ENCODE measurements around the gene TMA7. TPM values are rescaled to one million over a fixed set of nuclear protein-coding genes. Genes with fewer than 3 reads are reported as not detected.

TMA7 gene
- total and polyA plus RNA-seq, 9 of the 15 experiments (the other 6 are each of a cell fraction or from before 2014, with no cell fraction given): 209 to 1,003 (median 486) TPM

DNA sequence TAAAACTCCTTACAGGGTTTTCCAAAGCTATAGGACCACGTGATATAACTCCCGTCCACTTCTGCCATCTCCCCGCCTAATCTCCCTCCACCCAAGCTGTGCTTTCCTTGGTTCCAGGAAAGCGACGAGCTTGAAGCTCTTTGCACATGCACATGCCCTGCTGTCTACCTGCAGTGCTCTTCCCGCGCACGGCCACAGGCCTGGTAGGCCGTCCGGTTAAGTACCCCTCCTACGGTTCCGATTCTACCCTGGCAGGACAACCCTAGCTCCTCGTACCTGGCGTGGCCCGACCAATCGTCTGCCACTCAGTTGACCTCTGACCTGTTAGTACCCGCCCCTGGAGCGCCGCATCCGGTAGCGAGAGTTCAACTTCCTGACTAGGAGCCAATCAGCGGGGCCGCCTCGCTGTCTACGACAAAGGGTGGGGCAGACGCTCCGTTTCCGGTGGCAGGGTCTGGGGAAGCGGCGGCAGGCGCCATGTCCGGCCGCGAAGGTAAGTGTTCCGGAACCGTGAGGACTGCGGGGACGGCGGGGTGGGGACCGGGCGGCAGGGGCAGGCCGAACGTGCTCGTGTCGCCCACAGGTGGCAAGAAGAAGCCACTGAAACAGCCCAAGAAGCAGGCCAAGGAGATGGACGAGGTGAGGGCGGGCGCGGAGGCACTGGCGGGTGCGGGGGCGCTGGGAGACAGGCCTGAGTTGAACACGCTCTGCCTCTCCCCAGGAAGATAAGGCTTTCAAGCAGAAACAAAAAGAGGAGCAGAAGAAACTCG lies at the start of gene TMA7, which contains the start of gene CCDC51 (continued):
- TF ChIP-seq, protein P1, sequence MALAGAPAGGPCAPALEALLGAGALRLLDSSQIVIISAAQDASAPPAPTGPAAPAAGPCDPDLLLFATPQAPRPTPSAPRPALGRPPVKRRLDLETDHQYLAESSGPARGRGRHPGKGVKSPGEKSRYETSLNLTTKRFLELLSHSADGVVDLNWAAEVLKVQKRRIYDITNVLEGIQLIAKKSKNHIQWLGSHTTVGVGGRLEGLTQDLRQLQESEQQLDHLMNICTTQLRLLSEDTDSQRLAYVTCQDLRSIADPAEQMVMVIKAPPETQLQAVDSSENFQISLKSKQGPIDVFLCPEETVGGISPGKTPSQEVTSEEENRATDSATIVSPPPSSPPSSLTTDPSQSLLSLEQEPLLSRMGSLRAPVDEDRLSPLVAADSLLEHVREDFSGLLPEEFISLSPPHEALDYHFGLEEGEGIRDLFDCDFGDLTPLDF (CRISPR knock-in tag; IDR thresholded peaks at IDR 0.05): no peak
- TF ChIP-seq FOXA1 (IDR thresholded peaks at IDR 0.05; ENCODE audit: borderline replicate concordance) (no peak), TAF9B (IDR thresholded peaks at IDR 0.05; ENCODE audit: partially characterized antibody) (peak; percentile 43), CTCF (IDR thresholded peaks at IDR 0.05 in 2 of 3, conservative IDR thresholded peaks at IDR 0.05 in 1 of 3; ENCODE audit: insufficient read depth in 2 of 3, low read depth in 1 of 3, low read length in 3 of 3) (no peak), SIX5 (IDR thresholded peaks at IDR 0.05; ENCODE audit: borderline replicate concordance in 1 of 2, insufficient read depth in 1 of 2, low read depth in 1 of 2, low read length in 2 of 2) (no peak), SMAD3 (CRISPR knock-in tag; conservative IDR thresholded peaks at IDR 0.05) (no peak), FOXK2 (conservative IDR thresholded peaks at IDR 0.05 in 1 of 2, IDR thresholded peaks at IDR 0.05 in 1 of 2; ENCODE audit: low read depth in 2 of 2) (peak in 1 of 2 experiments; percentile 25; a peak in 1 of 4 replicates), MGA (IDR thresholded peaks at IDR 0.05) (peak; percentile 85), RNF2 (IDR thresholded peaks at IDR 0.05) (no peak), SRSF7 (optimal IDR thresholded peaks at IDR 0.05; ENCODE audit: low read depth, low read length) (no peak), PHF20 (IDR thresholded peaks at IDR 0.05; ENCODE audit: partially characterized antibody) (peak; percentile 75), ARID1B (IDR thresholded peaks at IDR 0.05) (no peak)

All from K562 (cell line).